Ectodermal cell (in vitro differentiated cells): ENCODE data around the gene SPDEF.

ENCODE experiments used
- H3K27ac ChIP-seq: 2 replicates; pipeline ENCODE4 v1.7.0; 2013; ENCODE audit warnings: mild to moderate bottlenecking, low read depth, low read length; ENCODE audit not compliant: insufficient read depth, poor library complexity, severe bottlenecking
- H3K27me3 ChIP-seq: 2 replicates; pipeline ENCODE4 v1.7.0; 2013; ENCODE audit warnings: mild to moderate bottlenecking, low read length; ENCODE audit not compliant: insufficient read depth, control insufficient read depth, poor library complexity, severe bottlenecking
- H3K36me3 ChIP-seq: one replicate; pipeline ENCODE4 v1.7.0; 2013; ENCODE audit warnings: low read length; ENCODE audit not compliant: control insufficient read depth, insufficient read depth
- H3K4me1 ChIP-seq: one replicate; pipeline ENCODE4 v1.7.0; 2013; ENCODE audit warnings: low read length; ENCODE audit not compliant: control insufficient read depth, insufficient read depth
- H3K4me3 ChIP-seq: 2 replicates; pipeline ENCODE4 v1.7.0; 2013; ENCODE audit warnings: low read depth, low read length, control low read depth; ENCODE audit not compliant: insufficient read depth
- H3K9me3 ChIP-seq: 2 replicates; pipeline ENCODE4 v1.7.0; 2013; ENCODE audit warnings: mild to moderate bottlenecking, low read length, moderate library complexity; ENCODE audit not compliant: control insufficient read depth
- WGBS, 2 experiments: methylation state at CpG; one replicate each; pipeline ENCODE4 v1.1.7; 2013; ENCODE audit warnings: missing lambda C conversion rate in 2 of 2; 5-methylcytosine and 5-hydroxymethylcytosine counted together

The SPDEF gene

DNA sequence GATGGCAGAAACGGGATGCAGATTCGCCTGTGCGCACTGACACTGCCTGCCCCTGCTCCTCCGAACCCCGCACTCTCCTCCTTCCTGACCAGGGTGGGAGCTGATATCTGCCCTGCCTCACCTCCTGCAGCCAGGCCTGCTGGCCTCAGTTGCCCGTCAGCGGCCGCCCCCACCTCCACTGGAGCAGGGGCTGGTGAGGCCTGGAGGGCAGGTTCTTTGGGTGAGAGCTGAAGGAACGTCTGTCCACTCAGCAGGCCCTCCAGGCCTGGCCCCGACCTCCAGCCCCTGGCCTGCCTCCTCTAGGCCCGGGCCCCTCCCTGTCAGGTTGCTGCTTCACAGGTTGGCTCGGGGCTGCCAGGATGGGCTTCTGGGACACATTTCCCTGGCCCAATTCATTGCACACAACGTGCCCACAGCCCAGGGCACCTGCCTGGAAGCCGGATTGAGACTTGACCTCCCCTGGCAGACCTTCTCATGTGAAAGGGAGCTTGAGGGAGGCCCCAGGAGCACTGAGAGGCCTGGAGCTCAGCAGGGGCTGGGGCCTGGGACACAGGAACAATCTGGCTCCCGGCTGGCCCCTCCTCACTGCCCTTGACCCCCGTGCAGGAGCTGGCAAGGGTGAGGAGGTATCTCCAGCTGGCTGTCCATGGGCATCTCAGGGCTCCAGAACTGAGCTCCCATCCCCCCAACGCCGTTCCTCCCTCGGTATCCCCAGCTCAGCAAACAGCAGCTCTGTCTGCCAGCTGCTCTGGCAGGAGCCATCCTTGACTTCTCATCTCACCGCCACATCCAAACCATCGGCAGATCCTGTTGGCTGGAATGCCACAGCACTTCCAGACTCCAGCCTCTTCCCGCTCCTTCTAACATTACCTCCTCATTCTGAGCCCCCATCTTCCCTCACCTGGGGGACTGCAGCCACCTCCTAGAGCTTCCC, 39.5 kb downstream of the SPDEF start:
- no peak overlapping the region for H3K27ac ChIP-seq
- WGBS, 2 experiments, result 81 to 82% methylated on average over 22 of the region's 22 CpGs
- no peak overlapping the region for H3K4me3 ChIP-seq
- no peaks in the 10 kb centered on the region for H3K36me3 ChIP-seq
- peaks cover 27% of the 10 kb centered on the region for H3K27me3 ChIP-seq
- H3K9me3 ChIP-seq, result no peaks in the 10 kb centered on the region
- peaks cover 25% of the 10 kb centered on the region for H3K4me1 ChIP-seq

DNA sequence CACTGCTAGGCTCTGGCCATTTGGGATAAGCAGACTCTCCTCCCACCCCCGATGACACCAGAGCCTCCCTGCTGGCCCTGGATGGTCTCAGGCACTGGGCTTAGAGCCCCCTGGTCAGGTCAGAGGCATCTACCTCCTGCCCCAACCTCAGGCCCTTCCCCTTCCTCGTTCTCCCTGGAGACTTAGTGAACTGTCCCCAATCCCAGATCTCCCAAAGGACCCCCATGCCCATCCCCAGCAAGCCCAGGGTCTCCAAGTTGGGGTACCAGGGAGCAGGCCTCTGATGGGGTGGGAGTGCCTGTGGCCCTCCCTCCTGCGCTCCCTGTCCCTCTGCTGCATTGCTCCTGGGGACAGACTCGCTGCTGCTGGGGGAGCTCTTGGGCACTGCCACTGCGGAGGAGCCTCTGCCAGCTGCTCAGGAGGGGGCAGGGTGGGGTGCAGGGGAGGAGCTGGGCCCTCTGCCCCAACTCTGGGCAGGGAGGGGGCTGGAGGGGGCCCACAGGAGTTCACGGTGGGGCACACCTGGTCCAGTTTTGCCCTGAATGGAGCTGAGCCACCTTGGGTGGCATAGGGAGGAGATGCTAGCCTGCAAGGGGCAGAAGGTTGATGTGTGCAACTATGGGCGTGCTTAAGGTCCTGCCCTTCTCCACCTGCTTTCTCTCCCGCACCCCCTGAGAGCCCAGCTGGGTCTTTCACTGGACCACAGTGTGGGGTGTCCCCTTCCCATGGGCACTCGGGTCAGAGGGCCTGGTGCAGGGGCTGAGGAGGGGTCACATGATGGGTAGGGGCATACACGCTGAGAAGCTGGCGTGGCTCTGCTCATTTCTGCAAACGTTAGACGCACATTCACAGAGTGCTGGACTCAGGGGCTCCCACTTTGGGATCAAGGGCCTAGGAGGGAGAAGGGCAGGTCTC, 40.4 kb downstream of the SPDEF start:
- peak overlapping the region; percentile 18 for H3K4me3 ChIP-seq
- H3K27ac ChIP-seq, result no peak overlapping the region
- H3K9me3 ChIP-seq, result no peaks in the 10 kb centered on the region
- H3K27me3 ChIP-seq, result peaks cover 27% of the 10 kb centered on the region
- H3K4me1 ChIP-seq, result peaks cover 25% of the 10 kb centered on the region
- WGBS, 2 experiments, result 74 to 76% methylated on average over 13 of the region's 13 CpGs
- H3K36me3 ChIP-seq, result no peaks in the 10 kb centered on the region

DNA sequence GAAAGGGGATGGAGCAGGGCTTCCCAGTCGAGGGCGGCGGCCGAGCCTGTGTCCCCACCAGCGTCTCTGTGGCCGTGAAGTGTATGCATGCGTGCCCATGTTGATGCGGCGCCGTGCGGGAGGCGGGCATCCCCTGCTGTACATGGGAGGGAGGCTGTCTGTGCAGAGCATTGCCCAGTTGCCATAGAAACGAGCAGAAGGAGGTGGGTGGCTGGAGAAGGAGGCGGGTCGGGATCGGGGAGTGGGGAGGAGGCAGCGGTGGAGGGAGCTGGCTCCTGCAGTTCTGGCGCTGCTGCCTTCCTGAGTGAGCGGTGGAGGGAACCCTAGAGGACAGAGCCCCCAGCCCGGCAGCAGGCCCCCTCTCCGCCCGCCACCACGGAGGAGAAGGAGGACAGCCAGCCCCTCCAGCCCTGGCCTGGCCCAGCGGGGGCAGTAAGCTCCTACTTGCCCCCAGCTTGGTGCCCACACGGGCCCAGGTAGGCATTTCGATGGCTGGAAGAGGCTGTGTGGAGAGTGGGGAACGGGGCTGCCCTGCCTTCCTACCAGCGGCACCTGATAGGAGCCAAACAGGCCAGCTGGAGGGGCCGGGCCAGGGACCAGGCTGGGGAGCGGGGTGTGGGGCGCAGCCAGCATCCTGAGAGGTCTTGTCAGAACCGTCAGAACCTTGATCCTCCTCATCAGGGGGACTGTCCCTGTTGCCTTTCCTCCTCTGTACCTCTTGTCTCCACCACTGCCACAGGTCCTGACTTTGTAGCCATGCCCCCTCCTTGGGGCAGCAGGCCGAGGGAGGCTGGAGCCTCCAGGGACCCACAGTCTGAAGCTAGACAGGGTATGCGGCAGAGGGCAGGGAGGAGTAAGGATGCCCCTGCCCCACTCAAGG, 41.3 kb downstream of the SPDEF start:
- H3K4me1 ChIP-seq, result peaks cover 25% of the 10 kb centered on the region
- no peak overlapping the region for H3K27ac ChIP-seq
- peaks cover 27% of the 10 kb centered on the region for H3K27me3 ChIP-seq
- H3K9me3 ChIP-seq, result no peaks in the 10 kb centered on the region
- 9% methylated on average over 34 of the region's 34 CpGs for WGBS, 2 experiments
- peak overlapping the region; percentile 18 for H3K4me3 ChIP-seq
- H3K36me3 ChIP-seq, result no peaks in the 10 kb centered on the region

DNA sequence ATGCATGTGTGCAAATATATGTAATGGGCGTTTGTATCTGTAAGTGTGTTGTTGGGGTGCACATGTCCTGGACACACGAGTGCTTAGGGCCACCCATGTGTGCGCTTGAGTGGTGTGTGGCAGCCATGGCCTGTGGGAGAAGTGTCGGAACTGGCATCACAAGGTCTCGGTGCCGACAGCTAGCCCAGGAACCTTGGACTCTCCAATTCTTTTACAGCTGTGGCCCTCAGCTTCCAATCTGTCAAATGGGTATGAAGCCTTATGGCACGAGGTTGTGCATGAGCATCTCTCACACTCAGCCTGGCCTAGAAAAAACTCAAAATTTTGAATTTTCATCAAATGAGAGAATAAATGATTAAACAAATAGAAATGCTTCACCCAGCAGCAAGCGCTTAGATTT, 42.0 kb downstream of the SPDEF start:
- H3K4me1 ChIP-seq, result peaks cover 25% of the 10 kb centered on the region
- peak overlapping the region; percentile 18 for H3K4me3 ChIP-seq

DNA sequence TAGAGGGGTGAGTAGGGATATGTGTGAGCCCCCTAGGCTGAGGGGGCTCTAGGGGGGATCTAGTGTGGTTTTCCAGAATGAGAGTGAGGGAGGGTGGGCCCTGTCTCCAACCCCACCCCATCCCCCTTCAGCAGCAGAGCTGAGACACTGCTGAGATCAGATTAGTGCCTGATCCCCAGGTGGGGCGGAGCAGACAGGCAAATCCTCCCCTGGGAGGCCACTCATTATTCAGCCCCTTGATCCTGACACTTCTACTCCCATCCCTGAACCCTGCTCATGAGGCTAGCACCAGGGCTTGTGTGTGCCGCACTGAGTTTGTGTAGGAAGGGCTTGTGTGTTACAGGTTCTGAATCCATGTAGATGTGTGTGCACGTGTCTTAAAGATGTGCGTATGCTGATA, 42.5 kb downstream of the SPDEF start:
- Histone ChIP-seq H3K27ac (no peak overlapping the region), H3K36me3 (no peaks in the 10 kb centered on the region), H3K27me3 (peaks cover 27% of the 10 kb centered on the region), H3K9me3 (no peaks in the 10 kb centered on the region), H3K4me1 (peaks cover 25% of the 10 kb centered on the region), H3K4me3 (no peak overlapping the region)
- WGBS, 2 experiments, result 56 to 60% methylated on average over 4 of the region's 4 CpGs

More for the DNA sequence above, 42.0 kb downstream of the SPDEF start:
- Histone ChIP-seq H3K27me3 (peaks cover 27% of the 10 kb centered on the region), H3K27ac (no peak overlapping the region), H3K9me3 (no peaks in the 10 kb centered on the region), H3K36me3 (no peaks in the 10 kb centered on the region)
- WGBS, 2 experiments, result 79% methylated on average over 8 of the region's 8 CpGs

DNA sequence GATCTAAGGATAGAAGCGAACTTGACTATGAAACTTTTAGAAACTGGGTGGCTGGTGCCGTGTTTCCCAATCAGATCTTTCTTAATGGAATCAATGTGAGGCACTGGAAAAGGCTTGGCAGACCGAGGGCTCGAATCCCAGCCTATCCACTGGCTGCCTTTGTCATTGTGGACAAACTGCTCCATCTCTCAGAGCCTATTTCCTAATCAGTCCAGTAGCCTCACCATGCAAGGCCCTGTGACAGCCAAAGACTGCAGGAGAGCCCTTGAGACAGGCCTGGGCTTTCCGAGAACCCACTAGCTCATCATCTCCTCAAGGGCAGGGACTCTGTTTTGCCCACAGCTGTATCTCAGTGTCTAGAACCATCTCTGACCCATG, 43.4 kb downstream of the SPDEF start:
- H3K9me3 ChIP-seq, result no peaks in the 10 kb centered on the region
- H3K4me1 ChIP-seq, result peaks cover 25% of the 10 kb centered on the region
- H3K4me3 ChIP-seq, result no peak overlapping the region
- H3K36me3 ChIP-seq, result no peaks in the 10 kb centered on the region
- H3K27ac ChIP-seq, result no peak overlapping the region
- 89 to 92% methylated on average over 5 of the region's 5 CpGs for WGBS, 2 experiments
- peaks cover 27% of the 10 kb centered on the region for H3K27me3 ChIP-seq

DNA sequence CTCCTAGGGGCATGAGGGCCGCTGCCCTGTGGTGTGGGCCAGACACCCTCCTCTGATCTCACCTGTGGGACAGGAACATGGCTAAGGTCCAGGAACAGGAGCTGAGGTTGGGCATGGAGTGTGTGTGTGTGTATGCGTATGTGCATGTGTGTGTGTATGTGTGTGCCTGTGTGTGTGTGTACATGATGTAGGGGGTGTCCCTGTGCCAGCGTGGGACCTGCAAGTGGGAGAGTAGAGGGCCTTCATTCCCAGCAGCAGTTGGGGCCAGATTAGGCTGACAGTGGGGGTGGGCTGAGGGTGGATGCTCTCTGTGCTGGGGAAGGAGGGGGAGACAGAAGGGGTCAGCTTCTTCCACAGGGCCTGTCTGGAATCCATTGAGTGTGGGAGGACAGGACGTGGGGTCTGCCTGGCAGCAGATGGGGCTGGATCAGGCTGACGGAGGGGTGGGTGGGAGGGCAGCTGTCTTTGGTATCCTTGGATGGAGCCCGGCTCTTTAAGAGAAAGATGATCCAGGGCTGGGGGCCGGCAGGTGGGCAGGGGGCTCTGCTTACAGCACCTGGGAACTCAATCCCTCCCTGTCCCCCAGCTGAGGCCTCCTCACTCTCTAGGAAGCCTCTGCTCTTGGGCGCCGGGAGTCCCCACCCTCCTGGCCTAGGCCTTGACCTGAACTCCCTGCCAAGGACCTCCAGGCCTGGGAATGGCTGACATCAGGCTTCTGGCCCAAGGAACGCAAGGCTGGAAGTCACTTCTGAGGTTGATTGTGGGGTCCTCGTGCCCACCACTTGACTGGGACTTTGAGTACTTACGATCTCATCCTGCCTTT, 44.0 kb downstream of the SPDEF start:
- no peak overlapping the region for H3K27ac ChIP-seq
- H3K9me3 ChIP-seq, result no peaks in the 10 kb centered on the region
- H3K4me1 ChIP-seq, result peaks cover 25% of the 10 kb centered on the region
- WGBS, 2 experiments, result 63 to 65% methylated on average over 12 of the region's 12 CpGs
- no peak overlapping the region for H3K4me3 ChIP-seq
- H3K36me3 ChIP-seq, result no peaks in the 10 kb centered on the region
- peaks cover 27% of the 10 kb centered on the region for H3K27me3 ChIP-seq

DNA sequence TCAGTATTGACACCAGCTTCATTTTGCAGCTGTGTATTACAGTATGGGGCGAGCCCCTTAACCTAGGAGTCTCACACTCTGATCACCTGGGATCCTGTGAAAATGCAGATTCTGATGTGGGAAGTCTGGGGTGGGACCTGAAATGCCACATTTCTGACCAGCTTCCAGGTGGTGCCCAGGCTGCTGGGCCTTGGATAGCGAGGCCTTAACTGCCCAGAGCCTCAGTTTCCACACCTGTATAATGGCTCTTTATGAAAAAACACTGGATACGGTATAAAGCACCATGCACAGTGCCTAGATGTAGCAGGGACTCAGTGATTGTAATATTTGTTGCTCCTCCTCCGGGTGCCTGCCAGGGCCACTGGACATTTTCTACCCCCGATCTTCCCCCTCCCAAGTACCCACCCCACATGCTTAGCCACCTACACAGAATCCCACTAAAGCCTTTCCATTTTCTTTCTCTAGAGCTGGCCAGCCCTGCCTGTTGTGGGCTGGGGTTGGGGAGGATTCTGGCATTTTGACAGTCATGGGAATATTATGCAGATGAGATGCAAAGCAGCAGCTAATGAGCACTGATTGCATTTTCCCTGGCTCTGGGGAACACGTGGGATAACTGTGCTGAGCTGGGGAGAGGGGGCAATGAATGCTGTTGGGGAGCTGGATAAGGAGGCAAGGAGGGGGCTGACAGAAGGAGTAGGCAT, 44.8 kb downstream of the SPDEF start:
- 87 to 90% methylated on average over 6 of the region's 6 CpGs for WGBS, 2 experiments
- Histone ChIP-seq H3K9me3 (no peaks in the 10 kb centered on the region), H3K27ac (no peak overlapping the region), H3K4me3 (no peak overlapping the region), H3K4me1 (peaks cover 25% of the 10 kb centered on the region), H3K36me3 (no peaks in the 10 kb centered on the region), H3K27me3 (peaks cover 27% of the 10 kb centered on the region)

DNA sequence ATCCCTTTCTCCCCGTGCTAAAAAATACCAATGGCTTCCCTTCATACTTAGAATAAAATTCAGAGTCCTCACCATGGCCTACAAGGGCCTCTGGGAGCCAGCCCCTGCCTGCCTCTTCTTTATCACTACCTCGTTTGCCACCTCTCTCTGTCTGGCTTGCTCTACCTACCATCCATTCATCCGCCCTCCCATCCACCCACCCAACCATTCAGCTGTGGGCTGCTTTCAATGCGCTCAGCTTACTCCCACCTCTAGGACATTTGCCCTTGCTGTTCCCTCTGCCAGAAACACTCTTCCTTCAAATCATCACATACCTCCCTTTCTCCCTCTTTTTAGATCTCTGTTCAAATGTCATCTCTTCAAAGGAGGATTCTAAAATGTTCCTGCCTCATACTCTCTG, 45.8 kb downstream of the SPDEF start:
- Histone ChIP-seq H3K4me1 (peaks cover 19% of the 10 kb centered on the region), H3K9me3 (no peaks in the 10 kb centered on the region), H3K4me3 (no peak overlapping the region), H3K27me3 (peaks cover 18% of the 10 kb centered on the region), H3K36me3 (no peaks in the 10 kb centered on the region), H3K27ac (no peak overlapping the region)
- 92% methylated on average over 4 of the region's 4 CpGs for WGBS, 2 experiments
